ENCODE measurements around the gene SHBG. TPM values are rescaled to one million over a fixed set of nuclear protein-coding genes. Genes with fewer than 3 reads are reported as not detected.
A peak's percentile ranks its signal among the peaks of the same experiment; 100 is the strongest.

SHBG gene
- total and polyA plus RNA-seq, 10 of the 15 experiments (the other 5 are each of a cell fraction or from before 2014, with no cell fraction given), result not detected

DNA sequence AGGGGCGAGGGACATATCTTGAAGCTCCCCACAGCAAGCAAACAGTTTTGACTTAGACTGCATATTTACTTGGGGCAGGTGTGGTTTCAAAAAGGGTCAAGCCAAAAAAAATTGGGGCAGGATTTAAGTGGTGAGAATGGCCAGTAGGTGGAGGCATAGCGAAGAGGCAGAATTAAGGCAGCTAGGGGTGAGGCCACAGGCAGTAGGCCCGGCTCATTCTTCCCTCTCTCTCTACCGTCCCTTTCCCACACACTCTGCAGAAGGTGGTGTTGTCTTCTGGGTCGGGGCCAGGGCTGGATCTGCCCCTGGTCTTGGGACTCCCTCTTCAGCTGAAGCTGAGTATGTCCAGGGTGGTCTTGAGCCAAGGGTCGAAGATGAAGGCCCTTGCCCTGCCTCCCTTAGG lies 2.6 kb downstream of the SHBG start (continued):
- peak; percentile 59 to 73 (median 60); a peak in 5 of 6 replicates for TF ChIP-seq CTCF (IDR thresholded peaks at IDR 0.05 in 2 of 3, conservative IDR thresholded peaks at IDR 0.05 in 1 of 3; ENCODE audit: control insufficient read depth in 2 of 3, extremely low read depth in 1 of 3, insufficient read depth in 1 of 3, low read depth in 3 of 3, low read length in 3 of 3)
- TF ChIP-seq MTA2 (IDR thresholded peaks at IDR 0.05; ENCODE audit: low read depth), result no peak
- TF ChIP-seq SMARCA5 (IDR thresholded peaks at IDR 0.05), result 0 out of 2 replicates have a peak, but pooled peaks have one; percentile 47
- TF ChIP-seq RAD21 (IDR thresholded peaks at IDR 0.05; ENCODE audit: insufficient read depth, low read depth, low read length), result peak; percentile 55
- TF ChIP-seq DPF2 (IDR thresholded peaks at IDR 0.05), result no peak
- no peak for TF ChIP-seq USF2 (IDR thresholded peaks at IDR 0.05; ENCODE audit: borderline replicate concordance, low read depth, low read length)
- no peak for TF ChIP-seq ZNF687 (IDR thresholded peaks at IDR 0.05)
